ENCODE data around the gene GRK5.

GRK5 gene

DNA sequence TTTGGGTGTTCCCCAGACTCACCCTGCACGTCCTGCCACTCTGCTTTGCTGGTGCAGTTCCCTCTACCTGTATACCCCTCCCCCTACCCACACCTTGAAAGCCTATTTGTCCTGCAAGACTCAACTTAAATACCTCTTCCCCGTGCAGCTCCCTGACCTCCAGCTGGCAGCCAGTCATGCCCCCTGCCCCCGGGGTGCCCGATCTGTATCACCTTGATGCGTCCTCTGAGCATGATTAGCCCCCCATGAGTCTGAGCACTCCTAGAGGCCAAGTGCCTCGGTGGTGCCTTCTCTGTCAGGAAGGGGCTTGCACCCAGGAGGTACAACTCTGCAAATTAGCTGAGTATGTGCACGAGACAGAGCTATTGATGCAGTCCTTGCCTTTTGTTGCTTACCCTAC lies 240.1 kb downstream of the GRK5 start:
- Histone ChIP-seq H3K36me3 (ENCODE audit: control insufficient read depth, insufficient read depth, low read length) (peaks cover 4% of the 10 kb centered on the region), H3K4me1 (ENCODE audit: control insufficient read depth, insufficient read depth, low read length, poor library complexity, severe bottlenecking) (peaks cover 12% of the 10 kb centered on the region), H3K9me3 (ENCODE audit: control insufficient read depth, low read length) (no peaks in the 10 kb centered on the region), H3K27ac (ENCODE audit: low read depth, low read length, severe bottlenecking) (no peak overlapping the region), H3K4me3 (ENCODE audit: extremely low read depth, insufficient read depth, low read length, poor library complexity, severe bottlenecking) (no peak overlapping the region)
- WGBS, 2 experiments (ENCODE audit: insufficient coverage in 2 of 2): 85 to 89% methylated on average over 7 of the region's 7 CpGs

DNA sequence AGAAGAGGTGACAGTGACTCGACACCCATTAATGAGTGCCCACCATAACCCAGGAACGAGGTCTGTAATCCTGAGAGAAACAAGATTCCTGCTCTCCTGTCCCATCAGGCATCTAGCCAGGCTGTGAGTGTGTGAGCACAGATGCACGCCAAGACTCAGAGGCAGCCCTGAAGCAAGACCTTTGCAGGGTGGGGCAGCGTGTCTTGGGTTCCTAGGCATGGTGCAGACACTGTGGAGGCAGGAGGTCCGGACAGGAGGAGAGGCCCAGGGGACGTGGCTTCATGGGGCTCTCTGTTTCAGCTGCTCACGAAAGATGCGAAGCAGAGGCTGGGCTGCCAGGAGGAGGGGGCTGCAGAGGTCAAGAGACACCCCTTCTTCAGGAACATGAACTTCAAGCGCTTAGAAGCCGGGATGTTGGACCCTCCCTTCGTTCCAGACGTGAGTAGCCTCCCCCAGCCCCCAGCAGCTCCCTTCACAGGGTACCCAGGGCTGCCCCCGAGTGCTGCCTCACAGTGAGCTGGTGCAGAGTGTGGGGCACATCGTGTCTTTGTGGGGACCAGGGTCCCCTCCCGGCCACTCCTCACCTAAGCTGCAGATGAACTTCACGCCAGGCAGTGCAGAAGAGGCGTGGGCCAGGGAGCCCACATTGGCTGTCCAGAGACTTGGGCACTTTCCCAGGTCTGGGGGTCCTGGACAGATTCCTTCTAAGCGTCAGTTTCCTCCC lies 240.6 kb downstream of the GRK5 start:
- no peaks in the 10 kb centered on the region for H3K9me3 ChIP-seq (ENCODE audit: control insufficient read depth, low read length)
- H3K27ac ChIP-seq (ENCODE audit: low read depth, low read length, severe bottlenecking): no peak overlapping the region

GRCh38 chr10:119448628-119449584 lies 241.5 kb downstream of the GRK5 start:
- H3K9me3 ChIP-seq (ENCODE audit: control insufficient read depth, low read length): no peaks in the 10 kb centered on the region
- WGBS, 2 experiments (ENCODE audit: insufficient coverage in 2 of 2): 85 to 87% methylated on average over 19 to 23 of the region's 26 CpGs
- H3K4me3 ChIP-seq (ENCODE audit: extremely low read depth, insufficient read depth, low read length, poor library complexity, severe bottlenecking): no peak overlapping the region
- H3K27ac ChIP-seq (ENCODE audit: low read depth, low read length, severe bottlenecking): no peak overlapping the region
- peaks cover 12% of the 10 kb centered on the region for H3K4me1 ChIP-seq (ENCODE audit: control insufficient read depth, insufficient read depth, low read length, poor library complexity, severe bottlenecking)
- H3K36me3 ChIP-seq (ENCODE audit: control insufficient read depth, insufficient read depth, low read length): peaks cover 4% of the 10 kb centered on the region

More for the DNA sequence above, 240.6 kb downstream of the GRK5 start:
- Histone ChIP-seq H3K4me3 (ENCODE audit: extremely low read depth, insufficient read depth, low read length, poor library complexity, severe bottlenecking) (no peak overlapping the region), H3K4me1 (ENCODE audit: control insufficient read depth, insufficient read depth, low read length, poor library complexity, severe bottlenecking) (peaks cover 12% of the 10 kb centered on the region), H3K36me3 (ENCODE audit: control insufficient read depth, insufficient read depth, low read length) (peaks cover 4% of the 10 kb centered on the region)
- 92 to 94% methylated on average over 16 to 17 of the region's 18 CpGs for WGBS, 2 experiments (ENCODE audit: insufficient coverage in 2 of 2)

GRCh38 chr10:119449760-119450461 lies 242.5 kb downstream of the GRK5 start:
- Histone ChIP-seq H3K4me3 (ENCODE audit: extremely low read depth, insufficient read depth, low read length, poor library complexity, severe bottlenecking) (no peak overlapping the region), H3K4me1 (ENCODE audit: control insufficient read depth, insufficient read depth, low read length, poor library complexity, severe bottlenecking) (peaks cover 12% of the 10 kb centered on the region), H3K36me3 (ENCODE audit: control insufficient read depth, insufficient read depth, low read length) (peaks cover 4% of the 10 kb centered on the region), H3K27ac (ENCODE audit: low read depth, low read length, severe bottlenecking) (no peak overlapping the region), H3K9me3 (ENCODE audit: control insufficient read depth, low read length) (no peaks in the 10 kb centered on the region)
- 87 to 91% methylated on average over 11 to 14 of the region's 16 CpGs for WGBS, 2 experiments (ENCODE audit: insufficient coverage in 2 of 2)

DNA sequence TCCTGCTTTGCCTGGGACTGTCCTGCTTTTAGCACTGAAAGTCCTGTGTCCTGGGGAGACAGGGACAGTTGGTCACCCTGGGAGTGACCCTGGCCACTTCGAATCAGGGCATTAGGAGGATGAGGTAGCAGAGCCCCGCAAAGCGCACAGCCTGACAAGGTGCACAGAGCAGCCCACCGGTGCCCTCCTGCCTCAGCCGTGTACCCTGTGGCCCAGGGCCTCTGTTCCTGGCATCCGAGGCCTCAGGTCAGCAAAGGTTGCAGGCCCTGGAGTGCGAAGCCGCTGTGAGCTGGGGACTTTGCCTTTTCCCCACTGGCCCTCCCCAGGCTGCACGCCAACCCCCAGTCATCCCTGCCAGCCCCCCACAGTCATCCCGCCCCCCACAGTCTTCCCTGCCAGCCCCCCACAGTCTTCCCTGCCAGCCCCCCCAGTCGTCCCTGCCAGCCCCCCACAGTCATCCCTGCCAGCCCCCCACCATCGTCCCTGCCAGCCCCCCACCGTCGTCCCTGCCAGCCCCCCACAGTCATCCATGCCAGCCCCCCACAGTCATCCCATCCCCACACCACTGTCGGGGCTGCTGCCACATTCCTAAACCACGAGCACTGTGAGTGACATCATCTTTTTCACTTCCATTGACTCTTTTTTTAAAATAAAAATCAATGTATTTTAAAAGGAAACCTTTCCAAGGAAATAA lies 243.4 kb downstream of the GRK5 start:
- H3K36me3 ChIP-seq (ENCODE audit: control insufficient read depth, insufficient read depth, low read length): peaks cover 4% of the 10 kb centered on the region
- 91% methylated on average over 8 of the region's 16 CpGs for WGBS, 2 experiments (ENCODE audit: insufficient coverage in 2 of 2)
- no peak overlapping the region for H3K27ac ChIP-seq (ENCODE audit: low read depth, low read length, severe bottlenecking)
- no peaks in the 10 kb centered on the region for H3K9me3 ChIP-seq (ENCODE audit: control insufficient read depth, low read length)
- no peak overlapping the region for H3K4me3 ChIP-seq (ENCODE audit: extremely low read depth, insufficient read depth, low read length, poor library complexity, severe bottlenecking)
- H3K4me1 ChIP-seq (ENCODE audit: control insufficient read depth, insufficient read depth, low read length, poor library complexity, severe bottlenecking): peaks cover 12% of the 10 kb centered on the region

DNA sequence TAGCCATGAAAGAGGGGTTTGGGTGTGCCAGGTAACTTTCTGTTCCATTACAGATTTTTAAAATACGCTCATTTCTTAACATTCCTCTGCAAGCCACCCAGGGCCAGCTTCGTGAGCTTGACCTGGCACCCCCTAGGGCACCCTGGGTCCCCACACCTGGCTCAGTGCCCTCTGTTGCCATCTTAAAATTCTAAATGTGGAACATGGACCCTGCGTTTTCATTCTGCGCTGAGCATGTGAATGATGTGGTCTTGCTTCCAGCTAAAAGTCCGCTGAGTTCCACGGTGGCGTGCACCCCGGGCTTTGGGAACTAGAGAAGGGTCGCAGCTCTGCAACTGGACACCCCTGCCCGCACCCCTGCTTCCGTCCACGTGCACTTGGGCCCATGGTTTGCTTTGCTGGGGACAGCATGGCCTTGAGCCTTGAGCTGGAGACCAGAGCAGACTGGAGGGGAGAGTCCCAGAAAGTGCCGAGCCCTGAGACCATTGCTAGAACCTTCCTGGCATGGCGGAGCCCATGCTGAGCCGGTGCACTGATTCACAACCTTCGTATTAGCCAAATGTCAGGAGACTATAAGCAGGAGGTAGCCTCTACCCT lies 244.0 kb downstream of the GRK5 start:
- peaks cover 4% of the 10 kb centered on the region for H3K36me3 ChIP-seq (ENCODE audit: control insufficient read depth, insufficient read depth, low read length)
- no peak overlapping the region for H3K27ac ChIP-seq (ENCODE audit: low read depth, low read length, severe bottlenecking)
- H3K4me1 ChIP-seq (ENCODE audit: control insufficient read depth, insufficient read depth, low read length, poor library complexity, severe bottlenecking): peaks cover 12% of the 10 kb centered on the region
- no peak overlapping the region for H3K4me3 ChIP-seq (ENCODE audit: extremely low read depth, insufficient read depth, low read length, poor library complexity, severe bottlenecking)
- H3K9me3 ChIP-seq (ENCODE audit: control insufficient read depth, low read length): no peaks in the 10 kb centered on the region
- 89 to 92% methylated on average over 12 to 16 of the region's 16 CpGs for WGBS, 2 experiments (ENCODE audit: insufficient coverage in 2 of 2)

DNA sequence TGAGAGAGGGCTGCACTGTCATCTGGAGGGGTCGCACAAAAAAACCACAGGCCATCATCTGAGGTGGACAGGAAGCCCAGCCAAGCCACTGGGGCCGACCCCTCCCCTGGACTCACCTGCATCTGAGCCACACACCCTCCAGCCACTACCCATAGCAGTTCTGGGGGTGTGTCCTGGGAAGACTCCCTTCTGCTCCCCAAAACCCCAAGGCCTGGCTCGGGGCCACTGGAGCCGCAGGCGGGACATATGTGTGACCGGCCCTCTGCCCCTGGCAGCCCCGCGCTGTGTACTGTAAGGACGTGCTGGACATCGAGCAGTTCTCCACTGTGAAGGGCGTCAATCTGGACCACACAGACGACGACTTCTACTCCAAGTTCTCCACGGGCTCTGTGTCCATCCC lies 245.0 kb downstream of the GRK5 start:
- peaks cover 12% of the 10 kb centered on the region for H3K4me1 ChIP-seq (ENCODE audit: control insufficient read depth, insufficient read depth, low read length, poor library complexity, severe bottlenecking)
- H3K9me3 ChIP-seq (ENCODE audit: control insufficient read depth, low read length): no peaks in the 10 kb centered on the region
- H3K27ac ChIP-seq (ENCODE audit: low read depth, low read length, severe bottlenecking): no peak overlapping the region
- no peak overlapping the region for H3K4me3 ChIP-seq (ENCODE audit: extremely low read depth, insufficient read depth, low read length, poor library complexity, severe bottlenecking)
- 93 to 95% methylated on average over 11 to 14 of the region's 14 CpGs for WGBS, 2 experiments (ENCODE audit: insufficient coverage in 2 of 2)
- peaks cover 4% of the 10 kb centered on the region for H3K36me3 ChIP-seq (ENCODE audit: control insufficient read depth, insufficient read depth, low read length)

GRCh38 chr10:119453313-119453712 lies 245.9 kb downstream of the GRK5 start:
- peaks cover 4% of the 10 kb centered on the region for H3K36me3 ChIP-seq (ENCODE audit: control insufficient read depth, insufficient read depth, low read length)
- H3K4me3 ChIP-seq (ENCODE audit: extremely low read depth, insufficient read depth, low read length, poor library complexity, severe bottlenecking): no peak overlapping the region
- H3K27ac ChIP-seq (ENCODE audit: low read depth, low read length, severe bottlenecking): no peak overlapping the region
- H3K9me3 ChIP-seq (ENCODE audit: control insufficient read depth, low read length): no peaks in the 10 kb centered on the region
- H3K4me1 ChIP-seq (ENCODE audit: control insufficient read depth, insufficient read depth, low read length, poor library complexity, severe bottlenecking): peaks cover 12% of the 10 kb centered on the region
- WGBS, 2 experiments (ENCODE audit: insufficient coverage in 2 of 2): 90 to 94% methylated on average over 11 of the region's 11 CpGs

GRCh38 chr10:119454316-119454715 lies 246.9 kb downstream of the GRK5 start:
- 70 to 89% methylated on average over 5 to 10 of the region's 13 CpGs for WGBS, 2 experiments (ENCODE audit: insufficient coverage in 2 of 2)
- no peaks in the 10 kb centered on the region for H3K9me3 ChIP-seq (ENCODE audit: control insufficient read depth, low read length)
- H3K27ac ChIP-seq (ENCODE audit: low read depth, low read length, severe bottlenecking): no peak overlapping the region
- peaks cover 12% of the 10 kb centered on the region for H3K4me1 ChIP-seq (ENCODE audit: control insufficient read depth, insufficient read depth, low read length, poor library complexity, severe bottlenecking)
- peaks cover 4% of the 10 kb centered on the region for H3K36me3 ChIP-seq (ENCODE audit: control insufficient read depth, insufficient read depth, low read length)
- no peak overlapping the region for H3K4me3 ChIP-seq (ENCODE audit: extremely low read depth, insufficient read depth, low read length, poor library complexity, severe bottlenecking)

- 95% methylated on average over 14 to 17 of the region's 18 CpGs for WGBS, 2 experiments (ENCODE audit: insufficient coverage in 2 of 2)
- Histone ChIP-seq H3K4me3 (ENCODE audit: extremely low read depth, insufficient read depth, low read length, poor library complexity, severe bottlenecking) (no peak overlapping the region), H3K9me3 (ENCODE audit: control insufficient read depth, low read length) (no peaks in the 10 kb centered on the region), H3K36me3 (ENCODE audit: control insufficient read depth, insufficient read depth, low read length) (peaks cover 4% of the 10 kb centered on the region), H3K4me1 (ENCODE audit: control insufficient read depth, insufficient read depth, low read length, poor library complexity, severe bottlenecking) (peaks cover 12% of the 10 kb centered on the region), H3K27ac (ENCODE audit: low read depth, low read length, severe bottlenecking) (no peak overlapping the region)
These were observed 247.6 kb downstream of the GRK5 start for GRCh38 chr10:119454990-119455389.

Data from mesodermal cell (in vitro differentiated cells).